Mucosa of rectum (tissue), 2 donors: ENCODE data around the gene HBEGF.

Source experiments
- H3K27ac ChIP-seq, 2 donors: one replicate each; pipeline ENCODE4 v1.7.0; 2013; ENCODE audit warnings: inconsistent platforms in 2 of 2, low read depth in 2 of 2, low read length in 2 of 2
- H3K27me3 ChIP-seq, 2 donors: one replicate each; pipeline ENCODE4 v1.7.0; 2013; ENCODE audit warnings: low read length in 2 of 2; ENCODE audit not compliant: control insufficient read depth in 2 of 2, insufficient read depth in 2 of 2
- H3K36me3 ChIP-seq, 2 donors: one replicate each; pipeline ENCODE4 v1.7.0; 2013; ENCODE audit warnings: low read length in 2 of 2; ENCODE audit not compliant: control insufficient read depth in 2 of 2, insufficient read depth in 2 of 2
- H3K4me1 ChIP-seq, 2 donors: one replicate each; pipeline ENCODE4 v1.7.0; 2013; ENCODE audit warnings: low read length in 2 of 2, mild to moderate bottlenecking in 1 of 2; ENCODE audit not compliant: control insufficient read depth in 2 of 2, insufficient read depth in 2 of 2
- H3K4me3 ChIP-seq, 2 donors: one replicate each; pipeline ENCODE4 v1.7.0; 2013; ENCODE audit warnings: low read length in 2 of 2
- H3K9ac ChIP-seq, 2 donors: one replicate each; pipeline ENCODE4 v1.7.0; 2013; ENCODE audit warnings: low read length in 2 of 2, low read depth in 1 of 2, mild to moderate bottlenecking in 1 of 2
- H3K9me3 ChIP-seq, 2 donors: one replicate each; pipeline ENCODE4 v1.7.0; 2013; ENCODE audit warnings: low read length in 2 of 2; ENCODE audit not compliant: control insufficient read depth in 2 of 2
- donor health status: healthy.
- donor health status: Normal muscosa, but diverticular disease.

Gene HBEGF, protein sequence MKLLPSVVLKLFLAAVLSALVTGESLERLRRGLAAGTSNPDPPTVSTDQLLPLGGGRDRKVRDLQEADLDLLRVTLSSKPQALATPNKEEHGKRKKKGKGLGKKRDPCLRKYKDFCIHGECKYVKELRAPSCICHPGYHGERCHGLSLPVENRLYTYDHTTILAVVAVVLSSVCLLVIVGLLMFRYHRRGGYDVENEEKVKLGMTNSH

GRCh38 chr5:140346348-140347221, at the start of gene HBEGF:
Gene HBEGF, minus strand, starts transcription at chr5:140346603. Its CDS starts 275 bp downstream, at chr5:140346328.
- Histone ChIP-seq H3K9ac (peak within 1 kb of the TSS; percentile 66 to 74), H3K27me3 (no peaks in the 10 kb centered on the region), H3K36me3 (peaks cover 0 to 3% of the 10 kb centered on the region in 2 donors), H3K9me3 (no peaks in the 10 kb centered on the region), H3K4me1 (peaks cover 34 to 53% of the 10 kb centered on the region in 2 donors), H3K27ac (peak within 1 kb of the TSS; percentile 61 to 71), H3K4me3 (peak within 1 kb of the TSS; percentile 72 to 77)

DNA sequence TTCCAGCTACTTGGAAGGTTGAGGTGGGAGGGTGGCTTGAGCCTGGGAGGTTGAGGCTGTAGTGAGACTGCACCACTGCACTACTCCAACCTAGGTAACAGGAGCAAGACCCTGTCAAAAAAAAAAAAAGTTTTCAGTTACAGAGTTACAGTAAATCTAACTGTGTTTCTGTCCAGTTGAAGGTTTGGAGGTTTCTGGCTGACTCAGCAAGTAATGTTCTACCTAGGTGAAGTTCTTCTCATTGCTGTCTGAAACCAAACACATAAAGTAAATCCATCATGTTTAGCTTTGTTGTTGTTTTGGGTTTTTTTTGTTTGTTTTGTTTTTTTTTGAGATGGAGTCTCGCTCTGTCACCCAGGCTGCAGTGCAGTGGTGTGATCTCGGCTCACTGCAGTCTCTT, 47.3 kb upstream of the HBEGF start:
- no peaks in the 10 kb centered on the region for H3K27me3 ChIP-seq
- H3K4me3 ChIP-seq = no peak overlapping the region
- H3K9ac ChIP-seq = no peak overlapping the region
- no peaks in the 10 kb centered on the region for H3K36me3 ChIP-seq
- no peaks in the 10 kb centered on the region for H3K4me1 ChIP-seq
- no peaks in the 10 kb centered on the region for H3K9me3 ChIP-seq
- no peak overlapping the region for H3K27ac ChIP-seq

DNA sequence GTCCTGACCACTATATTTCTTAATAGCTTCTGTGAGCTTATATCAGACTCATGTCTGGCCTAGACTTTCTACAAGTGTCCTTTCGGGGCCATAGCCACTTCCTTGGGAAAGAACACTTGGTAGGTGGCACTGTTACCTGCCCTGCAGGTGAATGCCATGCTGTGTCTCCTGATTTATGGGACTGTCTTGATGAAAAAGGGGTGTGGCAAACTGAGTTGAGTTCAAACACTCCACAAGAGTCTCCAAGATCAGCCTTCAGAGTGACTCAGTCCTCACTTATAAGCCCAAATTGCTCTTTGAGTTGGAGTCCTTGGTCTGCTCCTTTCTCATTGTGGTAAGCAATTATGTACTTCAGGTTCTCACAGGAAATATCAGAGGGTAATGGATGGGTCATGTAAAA, 45.3 kb upstream of the HBEGF start:
- no peak overlapping the region for H3K4me3 ChIP-seq
- no peaks in the 10 kb centered on the region for H3K9me3 ChIP-seq
- no peak overlapping the region for H3K27ac ChIP-seq
- no peak overlapping the region for H3K9ac ChIP-seq
- H3K27me3 ChIP-seq = no peaks in the 10 kb centered on the region
- H3K36me3 ChIP-seq = no peaks in the 10 kb centered on the region
- H3K4me1 ChIP-seq = no peaks in the 10 kb centered on the region

GRCh38 chr5:140391312-140391711, 44.9 kb upstream of the HBEGF start:
- Histone ChIP-seq H3K9me3 (no peaks in the 10 kb centered on the region), H3K27me3 (no peaks in the 10 kb centered on the region), H3K27ac (no peak overlapping the region), H3K4me3 (no peak overlapping the region), H3K4me1 (no peaks in the 10 kb centered on the region), H3K36me3 (no peaks in the 10 kb centered on the region), H3K9ac (no peak overlapping the region)

GRCh38 chr5:140388052-140388451, 41.6 kb upstream of the HBEGF start:
- Histone ChIP-seq H3K4me1 (peaks cover 0 to under 1% of the 10 kb centered on the region in 2 donors), H3K27me3 (no peaks in the 10 kb centered on the region), H3K27ac (no peak overlapping the region), H3K9ac (no peak overlapping the region), H3K9me3 (no peaks in the 10 kb centered on the region), H3K36me3 (no peaks in the 10 kb centered on the region), H3K4me3 (no peak overlapping the region)

GRCh38 chr5:140383300-140383699, 36.9 kb upstream of the HBEGF start:
- H3K27me3 ChIP-seq = no peaks in the 10 kb centered on the region
- H3K9me3 ChIP-seq = no peaks in the 10 kb centered on the region

GRCh38 chr5:140382866-140383265, 36.5 kb upstream of the HBEGF start:
- Histone ChIP-seq H3K36me3 (no peaks in the 10 kb centered on the region), H3K9me3 (no peaks in the 10 kb centered on the region), H3K4me3 (no peak overlapping the region), H3K9ac (no peak overlapping the region), H3K27ac (no peak overlapping the region), H3K27me3 (no peaks in the 10 kb centered on the region), H3K4me1 (peaks cover 0 to 3% of the 10 kb centered on the region in 2 donors)

More at GRCh38 chr5:140383300-140383699, 36.9 kb upstream of the HBEGF start:
- Histone ChIP-seq H3K27ac (peak overlapping the region in 1 of 2 donors; percentile 3), H3K4me3 (no peak overlapping the region), H3K9ac (no peak overlapping the region), H3K4me1 (peaks cover 0 to 3% of the 10 kb centered on the region in 2 donors), H3K36me3 (no peaks in the 10 kb centered on the region)

- H3K27me3 ChIP-seq = no peaks in the 10 kb centered on the region
- peaks cover 0 to 3% of the 10 kb centered on the region in 2 donors for H3K4me1 ChIP-seq
- H3K36me3 ChIP-seq = no peaks in the 10 kb centered on the region
- H3K27ac ChIP-seq = no peak overlapping the region
- H3K9me3 ChIP-seq = no peaks in the 10 kb centered on the region
- H3K4me3 ChIP-seq = no peak overlapping the region
- no peak overlapping the region for H3K9ac ChIP-seq
Observed at GRCh38 chr5:140381972-140382371, 35.6 kb upstream of the HBEGF start.

DNA sequence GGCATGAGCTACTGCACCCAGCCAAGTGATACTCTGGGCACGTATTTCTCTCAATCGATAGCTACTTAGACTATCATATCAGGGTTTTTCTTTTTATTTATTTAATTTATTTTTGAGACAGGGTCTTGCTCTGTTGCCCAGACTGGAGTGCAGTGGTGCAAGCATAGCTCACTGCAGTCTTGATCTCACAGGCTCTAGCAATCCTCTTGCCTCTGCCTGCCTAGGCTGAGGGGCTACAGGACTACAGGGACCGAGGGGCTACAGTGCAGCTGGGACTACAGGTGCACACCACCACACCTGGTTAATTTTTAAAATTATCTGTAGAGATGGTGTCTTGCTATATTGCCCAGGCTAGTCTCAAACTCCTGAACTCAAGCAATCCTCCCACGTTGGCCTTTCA, 34.9 kb upstream of the HBEGF start:
- no peaks in the 10 kb centered on the region for H3K9me3 ChIP-seq
- H3K4me3 ChIP-seq = no peak overlapping the region
- no peaks in the 10 kb centered on the region for H3K27me3 ChIP-seq
- peaks cover 0 to 3% of the 10 kb centered on the region in 2 donors for H3K4me1 ChIP-seq
- no peak overlapping the region for H3K9ac ChIP-seq
- no peak overlapping the region for H3K27ac ChIP-seq
- H3K36me3 ChIP-seq = no peaks in the 10 kb centered on the region

DNA sequence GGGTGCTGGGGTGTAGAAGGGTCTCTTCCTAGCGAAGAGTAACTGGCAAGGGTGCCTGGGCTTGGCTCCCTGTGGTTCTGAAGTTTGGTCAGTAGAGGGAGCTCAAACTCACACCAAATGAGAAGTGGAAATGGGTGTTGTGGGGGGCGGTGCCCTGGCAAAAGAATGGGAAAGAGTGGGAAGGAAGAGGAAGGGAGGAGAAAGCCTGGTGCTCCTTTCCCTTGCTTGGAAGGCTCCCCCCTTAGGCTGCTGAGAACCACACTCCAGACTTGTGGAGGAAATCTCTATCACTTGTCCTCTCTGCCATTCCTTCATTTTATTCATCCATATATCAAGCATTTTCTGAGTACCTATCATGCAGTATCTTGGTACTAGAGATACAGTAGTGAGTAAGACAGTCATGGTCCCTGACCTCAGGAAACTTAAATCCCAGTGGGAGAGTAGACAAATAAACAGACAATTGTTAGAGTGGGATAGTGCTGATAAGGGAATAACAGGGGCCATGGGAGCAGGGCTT, 26.6 kb upstream of the HBEGF start:
- no peaks in the 10 kb centered on the region for H3K9me3 ChIP-seq
- H3K4me1 ChIP-seq = peaks cover 17 to 27% of the 10 kb centered on the region in 2 donors
- H3K27me3 ChIP-seq = no peaks in the 10 kb centered on the region
- H3K4me3 ChIP-seq = no peak overlapping the region
- H3K9ac ChIP-seq = peak overlapping the region; percentile 6 to 34
- no peak overlapping the region for H3K27ac ChIP-seq
- H3K36me3 ChIP-seq = no peaks in the 10 kb centered on the region
